ENCODE results near the gene REV3L. TPM values are rescaled to one million over a fixed set of nuclear protein-coding genes. Genes with fewer than 3 reads are reported as not detected.

REV3L gene
- total RNA-seq, 1 donor from 2014 or later, result 37.5 TPM

GRCh38 chr6:111483736-111484632, 966 bp upstream of the REV3L start:
- peak; percentile 89 for ATAC-seq
- peaks cover 26% of the 10 kb centered on the region for H3K4me1 ChIP-seq
- no peaks in the 10 kb centered on the region for H3K36me3 ChIP-seq
- TF ChIP-seq, protein P1, sequence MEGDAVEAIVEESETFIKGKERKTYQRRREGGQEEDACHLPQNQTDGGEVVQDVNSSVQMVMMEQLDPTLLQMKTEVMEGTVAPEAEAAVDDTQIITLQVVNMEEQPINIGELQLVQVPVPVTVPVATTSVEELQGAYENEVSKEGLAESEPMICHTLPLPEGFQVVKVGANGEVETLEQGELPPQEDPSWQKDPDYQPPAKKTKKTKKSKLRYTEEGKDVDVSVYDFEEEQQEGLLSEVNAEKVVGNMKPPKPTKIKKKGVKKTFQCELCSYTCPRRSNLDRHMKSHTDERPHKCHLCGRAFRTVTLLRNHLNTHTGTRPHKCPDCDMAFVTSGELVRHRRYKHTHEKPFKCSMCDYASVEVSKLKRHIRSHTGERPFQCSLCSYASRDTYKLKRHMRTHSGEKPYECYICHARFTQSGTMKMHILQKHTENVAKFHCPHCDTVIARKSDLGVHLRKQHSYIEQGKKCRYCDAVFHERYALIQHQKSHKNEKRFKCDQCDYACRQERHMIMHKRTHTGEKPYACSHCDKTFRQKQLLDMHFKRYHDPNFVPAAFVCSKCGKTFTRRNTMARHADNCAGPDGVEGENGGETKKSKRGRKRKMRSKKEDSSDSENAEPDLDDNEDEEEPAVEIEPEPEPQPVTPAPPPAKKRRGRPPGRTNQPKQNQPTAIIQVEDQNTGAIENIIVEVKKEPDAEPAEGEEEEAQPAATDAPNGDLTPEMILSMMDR (IDR thresholded peaks at IDR 0.05), result no peak
- H3K4me3 ChIP-seq, result peak overlapping the region; percentile 71
- intact Hi-C loops (cut with DNase I), result loop anchor here (10.0 kb wide), 1 partner anchor 121 kb away; the partner anchor contains the start of gene TRAF3IP2
- peak overlapping the region; percentile 97 for H3K27ac ChIP-seq
- H3K27me3 ChIP-seq, result no peaks in the 10 kb centered on the region
- peak; percentile 95 for DNase-seq
- no peaks in the 10 kb centered on the region for H3K9me3 ChIP-seq

DNA sequence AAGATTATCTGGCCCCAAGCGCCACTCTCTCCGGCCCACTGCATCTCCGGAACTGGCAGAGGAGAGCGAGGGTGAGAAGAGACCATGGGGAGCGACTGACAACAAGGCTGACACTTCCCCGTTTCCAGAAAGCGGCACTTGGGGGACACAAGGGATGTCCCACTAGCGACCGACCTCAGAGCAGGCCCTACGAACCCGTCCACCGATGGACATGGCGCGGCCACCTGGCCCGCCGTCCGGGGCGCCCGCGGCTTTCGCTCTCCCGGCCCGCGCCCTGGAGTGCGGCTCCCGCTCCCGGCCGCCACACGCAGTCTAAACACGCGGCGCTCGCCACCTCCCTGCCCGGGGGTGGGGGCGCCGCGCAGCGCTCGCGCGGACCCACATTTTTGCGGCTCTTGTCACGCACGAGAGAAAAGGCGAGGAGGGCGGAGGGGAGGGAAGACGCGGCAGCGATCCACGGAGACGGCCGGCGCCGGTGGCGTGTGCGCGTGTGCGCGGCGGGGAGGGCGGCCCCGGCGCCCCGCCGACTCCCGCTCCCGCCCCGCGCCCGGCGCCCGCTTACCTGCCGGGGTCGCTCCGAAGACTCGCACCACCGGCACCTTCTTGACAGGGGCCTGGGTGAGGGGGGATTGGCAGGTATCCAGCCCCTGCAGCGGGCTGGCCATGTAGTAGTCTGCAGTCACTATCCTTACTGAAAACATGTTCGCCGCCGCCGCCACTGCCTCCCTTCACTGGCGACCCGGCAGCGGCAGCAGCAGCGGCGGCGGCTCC, 645 bp downstream of the REV3L start:
- Histone ChIP-seq H3K27ac (peak overlapping the region; percentile 97), H3K9me3 (no peaks in the 10 kb centered on the region), H3K4me3 (peak overlapping the region; percentile 71), H3K4me1 (peaks cover 41% of the 10 kb centered on the region), H3K36me3 (no peaks in the 10 kb centered on the region), H3K27me3 (no peaks in the 10 kb centered on the region)
- DNase-seq (peak; percentile 83), ATAC-seq (peak; percentile 37)
- intact Hi-C loops (cut with DNase I), result loop anchor here (10.0 kb wide), 1 partner anchor 122 kb away; the partner anchor contains the start of gene TRAF3IP2
- TF ChIP-seq, protein P1 (IDR thresholded peaks at IDR 0.05), result no peak

DNA sequence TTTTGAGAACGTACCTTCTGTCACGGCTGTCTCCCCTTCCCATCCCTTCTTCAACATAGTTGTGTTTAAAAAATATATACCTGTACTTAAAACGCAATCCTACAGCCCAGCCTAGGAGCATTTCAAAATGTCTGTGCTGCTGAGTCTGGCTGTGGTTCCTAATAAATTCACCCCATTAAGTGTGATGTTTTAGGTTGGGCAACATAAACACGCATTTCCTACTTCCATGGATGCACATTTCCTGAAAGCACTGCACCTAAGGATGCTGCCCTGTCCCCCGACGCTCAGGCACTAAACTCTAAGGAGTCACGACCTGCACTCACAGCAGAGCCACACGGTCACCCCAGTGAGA, 1.2 kb downstream of the REV3L start:
- Histone ChIP-seq H3K4me1 (peaks cover 47% of the 10 kb centered on the region), H3K9me3 (no peaks in the 10 kb centered on the region), H3K36me3 (no peaks in the 10 kb centered on the region), H3K27me3 (no peaks in the 10 kb centered on the region), H3K4me3 (peak overlapping the region; percentile 71), H3K27ac (peak overlapping the region; percentile 97)
- ATAC-seq, result no peak
- intact Hi-C loops (cut with DNase I), result loop anchor here (10.0 kb wide), 1 partner anchor 123 kb away; the partner anchor contains the start of gene TRAF3IP2
- DNase-seq, result no peak
- TF ChIP-seq, protein P1 (IDR thresholded peaks at IDR 0.05), result no peak

DNA sequence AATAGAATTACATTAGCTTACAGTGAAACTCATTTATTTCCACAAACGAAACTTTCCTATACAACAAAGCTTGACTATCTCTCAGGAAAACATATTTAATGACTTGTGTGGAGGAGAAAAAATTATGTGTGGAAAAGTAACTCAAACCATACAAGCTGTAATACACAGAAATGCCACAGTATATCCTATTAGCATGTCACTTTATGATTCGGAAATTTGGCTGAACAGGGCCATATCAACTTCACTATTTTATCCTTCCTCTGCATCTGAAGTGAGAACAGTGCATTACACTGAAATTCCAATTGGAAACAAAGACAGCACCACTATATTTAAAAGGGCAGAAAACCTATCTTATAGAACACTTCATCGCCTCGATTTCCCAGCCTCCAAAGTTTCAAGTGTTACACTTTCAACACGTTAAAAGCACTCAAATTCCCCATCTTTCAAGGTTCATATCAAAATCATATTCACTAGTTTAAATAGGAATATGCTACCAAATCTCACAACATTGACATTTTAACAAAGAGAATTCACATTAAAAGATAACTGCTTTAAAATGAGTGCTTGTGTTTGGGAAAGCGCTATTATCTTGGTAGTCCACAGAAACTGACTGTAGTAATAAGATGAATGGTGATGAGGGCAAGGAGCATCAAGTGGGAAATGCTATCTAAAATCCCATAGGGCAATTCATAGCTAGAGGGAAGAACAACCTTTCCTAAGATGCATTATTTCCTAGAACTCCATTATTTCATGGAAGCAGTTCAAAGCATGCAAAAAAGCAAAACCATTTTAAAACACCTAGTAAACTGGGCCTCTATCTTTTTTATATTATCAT, 1.8 kb downstream of the REV3L start:
- Histone ChIP-seq H3K4me3 (peak overlapping the region; percentile 71), H3K27me3 (no peaks in the 10 kb centered on the region), H3K4me1 (peaks cover 48% of the 10 kb centered on the region), H3K27ac (peak overlapping the region; percentile 97), H3K9me3 (no peaks in the 10 kb centered on the region), H3K36me3 (no peaks in the 10 kb centered on the region)
- DNase-seq (no peak), ATAC-seq (no peak)
- TF ChIP-seq, protein P1 (IDR thresholded peaks at IDR 0.05), result no peak
- intact Hi-C loops (cut with DNase I), result loop anchor here (10.0 kb wide), 1 partner anchor 124 kb away; the partner anchor contains the start of gene TRAF3IP2

DNA sequence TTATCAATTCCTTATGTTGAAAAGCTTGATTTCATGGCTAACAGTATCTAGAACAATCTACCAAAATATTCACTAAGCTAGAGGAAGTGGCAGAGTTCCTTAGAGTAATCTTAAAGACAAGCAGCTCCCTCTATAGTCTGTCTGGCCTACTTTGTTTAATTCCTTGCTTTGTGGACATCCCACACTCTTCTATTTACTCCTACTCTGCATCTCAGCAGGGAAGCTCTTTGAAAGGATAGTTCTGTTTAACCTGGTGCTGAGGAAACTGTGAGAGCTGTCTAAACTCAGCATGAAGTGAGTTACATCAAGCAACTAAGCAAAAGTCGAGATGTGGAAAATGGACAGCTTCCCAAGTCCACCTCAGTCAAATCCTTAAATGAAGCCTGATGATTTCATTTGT, 4.3 kb downstream of the REV3L start:
- Histone ChIP-seq H3K27ac (peak overlapping the region; percentile 48), H3K36me3 (no peaks in the 10 kb centered on the region), H3K4me3 (no peak overlapping the region), H3K9me3 (no peaks in the 10 kb centered on the region), H3K4me1 (peaks cover 50% of the 10 kb centered on the region), H3K27me3 (no peaks in the 10 kb centered on the region)
- intact Hi-C loops (cut with DNase I), result no loop called here
- TF ChIP-seq, protein P1 (IDR thresholded peaks at IDR 0.05), result peak; percentile 45
- DNase-seq (no peak), ATAC-seq (no peak)

Data from upper lobe of right lung (tissue), 1 donor.